ENCODE data around the gene C2CD2L.

GRCh38 chr11:119160151-119160550, 53.0 kb downstream of the C2CD2L start:
- TF ChIP-seq POLR2A (IDR thresholded peaks at IDR 0.05; ENCODE audit: low read length), result no peak
- no peak for TF ChIP-seq GATA1 (IDR thresholded peaks at IDR 0.05; ENCODE audit: low read depth, low read length)

All from erythroblast (primary cell).